NCI-H1105 (cell line): ENCODE results near the gene CEACAM16.

ENCODE experiments used
- DNase-seq: peaks from one replicate; lab custom pipeline; 2025; lab: John Stamatoyannopoulos, UW

Gene CEACAM16

GRCh38 chr19:44746616-44746945 lies 47.6 kb downstream of the CEACAM16 start:
- no peak for DNase-seq

GRCh38 chr19:44746946-44747738 lies 48.2 kb downstream of the CEACAM16 start:
- DNase-seq, result peak; percentile 23

GRCh38 chr19:44747739-44748425 lies 48.9 kb downstream of the CEACAM16 start:
- DNase-seq, result no peak

GRCh38 chr19:44748426-44749254 lies 49.7 kb downstream of the CEACAM16 start, which contains the start of gene BCL3:
Gene BCL3, plus strand, starts transcription at chr19:44748708. Its CDS starts 83 bp downstream, at chr19:44748791.
- DNase-seq, result no peak

DNA sequence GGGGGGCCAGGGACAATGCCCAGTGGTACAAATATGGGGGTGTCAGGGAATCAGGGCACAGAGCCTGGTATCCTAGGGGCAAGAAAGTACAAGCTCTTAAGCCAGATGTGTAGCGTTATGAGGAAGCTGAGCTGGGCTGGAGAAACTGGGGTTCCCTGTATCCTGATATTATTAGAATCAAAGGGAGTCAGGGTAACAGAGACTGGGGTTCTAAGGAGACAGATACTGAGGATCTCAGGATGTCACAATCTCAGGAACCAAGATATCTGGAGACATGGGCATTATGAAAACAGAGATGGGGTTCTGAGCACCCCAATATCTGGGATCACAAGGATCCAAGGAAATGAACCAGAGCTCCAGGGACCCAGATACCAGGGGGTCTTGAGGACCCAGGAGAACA lies 50.3 kb downstream of the CEACAM16 start:
- no peak for DNase-seq

GRCh38 chr19:44749994-44750393 lies 51.0 kb downstream of the CEACAM16 start:
- no peak for DNase-seq

DNA sequence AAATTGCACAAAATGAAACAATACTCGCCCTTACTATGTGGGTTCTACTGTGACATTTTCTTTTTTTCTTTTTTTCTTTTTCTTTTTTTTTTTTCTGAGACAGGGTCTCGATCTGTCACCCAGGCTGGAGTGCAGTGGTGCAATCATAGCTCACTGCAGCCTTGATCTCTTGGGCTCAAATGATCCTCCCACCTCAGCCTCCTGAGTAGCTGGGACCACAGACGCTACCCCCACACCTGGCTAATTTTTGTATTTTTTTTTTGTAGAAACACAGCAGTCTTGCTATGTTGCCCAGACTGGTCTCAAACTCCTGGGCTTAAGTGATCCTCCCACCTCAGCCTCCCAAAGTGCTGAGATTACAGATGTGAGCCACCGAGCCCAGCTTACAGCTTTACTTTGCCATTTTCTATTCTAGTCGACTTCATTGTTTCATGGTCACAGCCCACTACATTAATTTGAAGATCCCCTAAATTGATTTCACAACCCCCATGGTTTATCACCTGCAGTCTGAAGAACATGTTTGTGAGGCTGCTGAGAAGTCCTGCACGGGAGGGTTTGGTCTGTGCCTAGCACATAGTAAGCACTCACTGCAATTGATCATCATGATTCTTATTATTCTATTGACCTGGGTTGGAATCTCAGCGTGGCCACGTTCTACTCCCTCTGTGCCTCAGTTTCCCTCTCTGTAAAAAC lies 53.3 kb downstream of the CEACAM16 start:
- no peak for DNase-seq

- DNase-seq, result peak; percentile 51
Observed at GRCh38 chr19:44752816-44753625, 54.1 kb downstream of the CEACAM16 start.

DNA sequence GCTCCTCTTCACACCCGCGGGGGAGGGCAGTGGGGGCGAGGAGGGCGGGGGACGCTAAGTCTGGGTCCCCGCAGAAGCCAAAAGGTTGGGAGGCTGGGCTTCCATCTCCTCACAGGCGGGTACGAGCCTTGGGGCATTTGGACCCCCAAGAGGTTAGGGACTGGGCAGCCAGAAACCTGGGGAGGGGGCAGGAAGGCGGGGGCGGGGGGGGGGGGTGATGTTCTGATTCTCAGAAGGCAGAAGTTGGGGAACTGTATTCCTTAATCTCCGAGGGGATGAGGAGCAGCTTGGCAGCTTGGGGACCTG lies 54.6 kb downstream of the CEACAM16 start:
- no peak for DNase-seq

GRCh38 chr19:44753932-44754749 lies 55.2 kb downstream of the CEACAM16 start:
- DNase-seq, result no peak

- no peak for DNase-seq
Observed at GRCh38 chr19:44754750-44755080, 55.8 kb downstream of the CEACAM16 start.

GRCh38 chr19:44755219-44755618 lies 56.3 kb downstream of the CEACAM16 start:
- no peak for DNase-seq

DNA sequence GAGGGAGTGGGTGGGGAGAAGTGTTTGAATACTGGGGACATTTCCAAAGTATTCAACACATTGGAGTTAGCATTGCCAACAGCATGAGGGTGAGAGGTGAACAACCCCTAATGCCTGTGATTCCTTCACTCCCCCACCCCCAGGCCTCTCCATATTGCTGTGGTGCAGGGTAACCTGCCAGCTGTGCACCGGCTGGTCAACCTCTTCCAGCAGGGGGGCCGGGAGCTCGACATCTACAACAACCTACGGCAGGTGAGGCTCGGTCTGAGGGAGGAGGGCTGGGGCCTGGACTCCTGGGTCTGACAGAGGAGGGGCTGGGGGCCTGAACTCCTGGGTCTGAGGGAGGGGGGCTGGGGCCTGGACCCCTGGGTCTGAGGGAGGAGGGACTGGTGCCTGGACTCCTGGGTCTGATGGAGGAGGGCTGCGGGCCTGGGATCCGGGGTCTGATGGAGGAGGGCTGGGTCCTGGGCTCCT lies 57.2 kb downstream of the CEACAM16 start:
- no peak for DNase-seq

DNA sequence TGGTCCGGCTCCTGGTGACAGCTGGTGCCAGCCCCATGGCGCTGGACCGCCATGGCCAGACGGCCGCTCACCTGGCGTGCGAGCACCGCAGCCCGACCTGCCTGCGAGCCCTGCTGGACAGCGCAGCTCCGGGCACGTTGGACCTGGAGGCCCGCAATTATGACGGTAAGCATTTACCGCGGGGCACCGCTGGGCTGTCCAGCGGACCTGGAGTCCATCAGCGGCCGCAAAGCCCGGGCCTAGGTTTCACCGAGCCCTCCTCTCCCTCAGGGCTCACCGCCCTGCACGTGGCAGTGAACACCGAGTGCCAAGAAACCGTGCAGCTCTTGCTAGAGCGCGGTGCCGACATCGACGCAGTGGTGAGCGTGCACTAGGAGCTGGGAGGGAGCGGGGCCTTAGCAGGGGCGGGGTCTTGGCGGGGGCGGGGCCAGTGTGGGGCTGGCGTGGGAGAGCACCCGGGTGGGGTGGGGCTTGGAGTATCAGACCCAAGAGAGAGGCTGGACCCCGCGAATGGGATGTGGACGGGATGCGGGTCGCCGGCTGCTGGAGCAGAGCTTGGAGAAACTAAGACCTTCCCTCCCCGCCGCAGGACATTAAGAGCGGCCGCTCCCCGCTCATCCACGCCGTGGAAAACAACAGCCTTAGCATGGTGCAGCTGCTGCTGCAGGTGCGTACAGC lies 58.2 kb downstream of the CEACAM16 start:
- DNase-seq, result no peak

GRCh38 chr19:44757735-44758505 lies 59.0 kb downstream of the CEACAM16 start:
- no peak for DNase-seq

GRCh38 chr19:44758596-44758995 lies 59.6 kb downstream of the CEACAM16 start:
- DNase-seq, result no peak

GRCh38 chr19:44759083-44759804 lies 60.3 kb downstream of the CEACAM16 start:
- DNase-seq, result no peak
